ENCODE results near the gene HSFX2.
"Not testable (repeated sequence)": the region's sequence is repeated elsewhere in the genome, so short reads cannot be mapped to it uniquely, and the experiment has no call there.

The HSFX2 gene

GRCh38 chrX:149585631-149586030 lies 9.5 kb downstream of the HSFX2 start:
- not testable (repeated sequence) for DNase-seq

DNA sequence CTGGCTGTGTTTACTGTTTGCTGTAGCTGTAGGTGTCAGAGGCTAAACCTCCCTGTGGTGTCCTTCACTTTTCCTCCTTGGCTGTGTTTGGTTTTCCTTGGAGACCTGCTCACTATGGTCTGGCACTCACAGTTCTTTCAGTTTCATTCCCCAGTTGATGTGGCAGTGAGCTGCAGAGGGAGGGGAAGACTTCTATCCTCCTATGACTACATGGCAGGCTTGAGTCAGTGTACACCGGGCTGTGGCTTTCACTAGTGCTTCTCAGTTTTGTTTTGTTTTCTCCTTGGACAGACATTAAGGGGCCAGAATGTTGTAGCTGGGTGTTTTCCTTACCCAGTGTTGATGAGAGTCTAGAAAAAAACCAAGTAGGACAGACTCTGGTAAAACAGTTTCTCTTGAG lies 21.7 kb downstream of the HSFX2 start:
- not testable (repeated sequence) for DNase-seq

GRCh38 chrX:149572743-149573142 lies 22.4 kb downstream of the HSFX2 start:
- DNase-seq: no peak

DNA sequence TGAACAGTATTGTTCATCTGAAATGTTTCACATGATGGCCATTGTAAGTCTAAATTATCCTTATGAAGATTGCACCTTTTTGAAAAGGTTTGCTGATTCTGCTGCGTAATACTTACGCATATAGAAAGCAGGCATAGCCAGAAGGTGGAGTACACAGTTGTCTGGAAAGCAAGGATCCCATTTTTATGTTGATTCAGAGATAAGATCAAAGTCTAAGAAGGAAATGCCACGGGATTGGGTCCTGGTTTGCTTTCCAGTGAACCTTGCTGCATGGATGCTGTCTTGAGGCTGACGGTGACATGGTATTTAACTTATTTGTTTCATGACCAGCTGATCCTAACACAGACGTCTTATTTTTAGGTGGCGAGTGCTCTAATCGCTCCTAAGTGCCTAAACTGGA lies 23.3 kb downstream of the HSFX2 start:
- no peak for DNase-seq

GRCh38 chrX:149570668-149571067 lies 24.4 kb downstream of the HSFX2 start:
- no peak for DNase-seq

DNA sequence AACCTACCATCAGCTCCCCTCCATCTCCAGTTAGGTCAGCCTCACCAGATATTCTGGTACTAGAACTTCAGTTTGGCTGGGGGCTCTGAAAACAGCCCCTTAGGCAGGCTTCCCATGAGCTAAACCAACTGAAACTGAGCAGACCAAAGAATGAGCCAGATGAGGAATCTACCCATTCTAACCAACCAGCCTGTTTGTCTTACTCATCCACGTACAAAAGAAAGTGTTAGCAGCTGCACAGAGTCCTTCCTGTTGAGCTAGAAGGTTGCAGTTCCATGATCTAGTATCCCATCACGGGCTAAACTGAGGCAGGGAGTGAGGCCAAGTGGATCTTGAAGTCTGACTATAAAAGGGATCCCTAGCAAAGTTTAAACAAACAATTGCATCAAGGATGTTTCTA lies 25.3 kb downstream of the HSFX2 start:
- no peak for DNase-seq

DNA sequence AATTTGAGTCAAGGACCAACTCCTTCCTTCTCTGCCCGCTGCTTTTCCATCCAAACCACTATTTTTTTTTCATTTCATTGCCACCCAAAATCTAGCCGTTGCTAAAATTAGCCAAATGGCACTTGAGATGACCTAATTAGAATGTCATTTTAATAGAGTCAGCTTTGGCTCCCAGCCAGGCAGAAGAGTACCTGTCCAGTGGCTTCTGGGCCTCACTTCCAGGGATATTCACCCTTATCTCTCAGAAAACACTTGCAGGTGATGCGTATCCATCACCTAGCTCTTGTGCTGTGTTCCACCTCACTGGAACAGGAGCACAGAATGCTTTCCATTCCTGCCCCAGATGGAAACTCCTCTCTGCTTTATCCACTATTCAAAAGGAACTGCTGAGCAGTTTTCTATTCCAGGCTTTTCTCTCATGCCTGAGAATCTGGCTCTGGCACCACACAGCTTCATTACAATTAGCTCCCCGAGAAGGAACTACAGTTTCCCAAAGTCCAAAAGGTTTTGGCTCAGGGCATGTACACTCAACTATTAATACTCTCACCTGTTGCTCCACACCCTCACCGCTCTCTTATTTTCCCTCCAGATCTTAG lies 26.3 kb downstream of the HSFX2 start:
- no peak for DNase-seq

GRCh38 chrX:149567621-149568417 lies 27.3 kb downstream of the HSFX2 start:
- DNase-seq: no peak

DNA sequence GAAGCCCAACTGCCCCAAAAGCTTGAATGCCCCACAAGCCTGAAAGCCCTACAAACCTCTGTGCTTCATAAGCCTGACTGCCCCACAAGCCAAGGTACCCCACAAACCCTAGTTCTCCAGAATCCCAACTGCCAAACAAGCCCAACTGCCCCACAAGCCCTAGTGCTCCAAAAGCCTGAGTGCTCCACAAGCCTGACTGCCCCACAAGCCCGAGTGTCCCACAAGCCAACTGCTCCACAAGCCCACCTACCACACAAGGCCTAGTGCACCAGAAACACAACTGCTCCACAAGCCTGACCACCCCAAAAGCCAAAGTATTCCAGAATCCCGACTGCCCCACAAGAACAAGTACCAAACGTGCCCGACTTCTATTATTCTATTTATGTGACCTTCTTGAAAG lies 31.8 kb downstream of the HSFX2 start:
- DNase-seq: no peak

DNA sequence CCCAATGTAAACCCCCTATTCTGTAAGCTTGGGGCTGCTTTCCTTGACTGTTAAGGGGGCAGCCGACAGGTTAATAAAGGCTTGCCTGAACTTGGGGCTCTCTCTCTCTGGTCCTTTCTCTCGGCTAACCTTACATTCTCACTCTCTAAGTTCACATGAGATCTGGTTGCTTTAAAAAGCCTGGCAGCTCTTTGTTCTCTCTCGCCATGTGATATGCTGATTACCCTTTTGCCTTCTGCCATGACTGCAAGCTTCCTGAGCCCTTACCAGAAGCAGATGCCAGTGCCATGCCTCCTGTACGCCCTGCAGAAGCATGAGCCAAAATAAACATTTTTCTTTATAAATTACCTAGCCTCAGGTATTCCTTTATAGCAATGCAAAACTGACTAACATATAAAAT lies 39.9 kb downstream of the HSFX2 start:
- DNase-seq: not testable (repeated sequence)

GRCh38 chrX:149551939-149552248 lies 43.2 kb downstream of the HSFX2 start:
- not testable (repeated sequence) for DNase-seq

GRCh38 chrX:149551245-149551938 lies 43.7 kb downstream of the HSFX2 start:
- not testable (repeated sequence) for DNase-seq

- not testable (repeated sequence) for DNase-seq
Observed at GRCh38 chrX:149550454-149550853, 44.7 kb downstream of the HSFX2 start.

GRCh38 chrX:149549701-149550100 lies 45.4 kb downstream of the HSFX2 start, which contains the start of gene HSFX3:
TSS of gene HSFX3 (minus strand) at chrX:149549924. CDS start at chrX:149549852, 72 bp downstream.
- not testable (repeated sequence) for DNase-seq

DNA sequence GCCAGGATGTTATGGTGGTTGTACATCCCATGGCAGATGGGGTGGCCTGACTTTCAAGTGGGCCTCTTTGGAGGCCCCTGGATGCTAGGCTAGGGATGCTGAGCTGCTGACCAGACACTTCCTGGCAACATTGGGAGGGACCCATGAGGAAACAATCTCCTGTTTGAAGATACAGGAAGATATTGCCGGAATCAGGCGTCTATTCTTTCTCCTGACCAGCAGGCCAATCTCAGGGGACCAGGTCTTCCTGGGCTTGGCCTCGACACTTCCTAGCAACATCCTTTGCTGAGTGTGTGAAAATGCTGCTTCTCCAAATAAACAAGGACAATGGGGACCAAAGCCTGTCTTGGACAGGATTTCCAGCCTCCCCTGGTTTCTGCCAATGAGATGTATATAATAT lies 47.3 kb downstream of the HSFX2 start:
- not testable (repeated sequence) for DNase-seq

GRCh38 chrX:149546962-149547361 lies 48.2 kb downstream of the HSFX2 start:
- not testable (repeated sequence) for DNase-seq

DNA sequence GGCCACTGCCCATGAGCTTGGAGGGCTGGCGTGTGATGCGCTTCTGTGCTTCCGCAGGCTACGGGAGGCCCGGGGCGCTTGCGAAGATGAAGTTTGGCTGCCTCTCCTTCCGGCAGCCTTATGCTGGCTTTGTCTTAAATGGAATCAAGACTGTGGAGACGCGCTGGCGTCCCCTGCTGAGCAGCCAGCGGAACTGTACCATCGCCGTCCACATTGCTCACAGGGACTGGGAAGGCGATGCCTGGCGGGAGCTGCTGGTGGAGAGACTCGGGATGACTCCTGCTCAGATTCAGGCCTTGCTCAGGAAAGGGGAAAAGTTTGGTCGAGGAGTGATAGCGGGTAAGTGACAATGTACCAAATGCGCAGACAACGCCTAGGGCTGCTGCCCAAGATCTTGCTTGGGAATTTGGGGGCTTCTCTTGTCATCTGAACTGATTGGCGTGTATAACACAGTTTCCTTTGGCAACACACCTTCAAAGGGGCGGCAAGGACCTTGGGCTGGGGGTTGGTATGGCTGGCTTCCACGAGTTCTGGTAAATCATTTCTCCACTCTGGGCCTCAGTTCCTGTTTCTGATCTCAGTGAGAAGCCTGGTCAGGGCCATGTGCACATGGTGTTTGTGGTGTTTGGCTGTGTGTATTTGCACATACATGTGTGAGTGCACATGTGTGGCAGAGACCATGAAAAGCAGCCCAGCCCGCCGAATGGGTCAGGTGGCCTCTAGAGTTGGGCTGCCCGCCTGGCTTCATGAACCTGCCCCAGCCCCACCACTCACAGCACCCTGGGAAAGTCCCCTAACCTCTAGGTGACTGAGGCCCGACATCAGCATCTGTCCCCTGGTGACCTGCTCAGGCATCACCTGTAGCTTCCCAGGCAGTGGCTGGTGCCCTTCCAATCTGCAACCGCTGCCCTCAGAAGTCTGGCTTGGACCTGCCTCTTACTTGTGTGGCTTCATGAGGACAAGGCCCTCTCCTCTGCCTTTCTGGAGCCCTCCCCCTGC lies 49.3 kb downstream of the HSFX2 start:
- not testable (repeated sequence) for DNase-seq

Data from NCI-H1048 (cell line).